ENCODE data around the gene STAT6.

STAT6 gene

DNA sequence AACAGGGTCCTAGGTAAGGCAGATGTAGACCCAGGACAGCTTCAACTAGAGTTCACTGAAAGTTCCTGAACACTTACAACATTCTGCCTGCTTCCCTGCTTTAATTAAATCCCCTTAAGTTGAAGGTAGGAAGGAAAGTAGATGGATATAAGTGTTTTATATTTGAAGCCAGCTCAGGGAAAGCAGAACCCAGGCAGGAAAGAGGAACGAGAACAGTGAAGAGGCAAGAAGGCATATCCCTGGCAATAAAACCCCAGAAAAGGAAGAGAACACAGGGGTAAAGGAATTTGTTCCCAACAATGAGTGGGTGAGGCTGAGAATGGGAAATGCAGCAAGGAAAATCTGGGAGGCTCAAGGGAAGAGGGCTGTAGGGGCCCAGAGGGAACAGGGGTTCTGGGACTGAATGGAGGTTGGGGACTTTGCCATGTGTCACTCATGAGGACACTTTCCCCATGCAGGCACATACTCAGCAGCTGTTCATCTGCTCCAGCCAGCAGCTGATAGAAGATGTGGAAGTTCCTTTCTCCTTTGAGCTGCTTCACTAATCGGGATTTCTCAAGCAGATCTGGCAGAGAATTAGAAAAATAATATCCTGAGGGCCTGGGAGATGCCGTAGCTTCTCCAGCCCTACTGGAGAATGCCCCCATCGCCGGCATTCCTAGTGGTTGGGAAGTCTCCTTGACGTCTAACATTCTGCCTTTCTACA lies 64.9 kb downstream of the STAT6 start:
- Histone ChIP-seq H3K9ac (ENCODE audit: low read depth, low read length, poor library complexity, severe bottlenecking) (no peak overlapping the region), H3K27me3 (ENCODE audit: insufficient read depth, low read length, poor library complexity, severe bottlenecking) (no peaks in the 10 kb centered on the region), H2AFZ (ENCODE audit: low read length) (no peak overlapping the region), H3K4me2 (ENCODE audit: low read depth, low read length, poor library complexity, severe bottlenecking) (no peak overlapping the region), H3K9me3 (ENCODE audit: insufficient read depth, low read depth, low read length) (no peaks in the 10 kb centered on the region), H3K36me3 (ENCODE audit: insufficient read depth, low read length) (no peaks in the 10 kb centered on the region), H4K20me1 (ENCODE audit: insufficient read depth, low read length, poor library complexity, severe bottlenecking) (no peaks in the 10 kb centered on the region), H3K4me3 (ENCODE audit: low read length, poor library complexity, severe bottlenecking) (no peak overlapping the region), H3F3A (ENCODE audit: low read depth) (no peaks in the 10 kb centered on the region), H3K4me1 (ENCODE audit: insufficient read depth, low read length, poor library complexity, severe bottlenecking) (peaks cover 25% of the 10 kb centered on the region), H3K9me2 (replicated peaks; ENCODE audit: low read depth, low read length) (no peaks in the 10 kb centered on the region), H3K79me2 (ENCODE audit: insufficient read depth, low read length) (no peaks in the 10 kb centered on the region)
- no peak for TF ChIP-seq EZH2phosphoT487 (IDR thresholded peaks at IDR 0.05; ENCODE audit: borderline replicate concordance)
- TF ChIP-seq, protein P1, sequence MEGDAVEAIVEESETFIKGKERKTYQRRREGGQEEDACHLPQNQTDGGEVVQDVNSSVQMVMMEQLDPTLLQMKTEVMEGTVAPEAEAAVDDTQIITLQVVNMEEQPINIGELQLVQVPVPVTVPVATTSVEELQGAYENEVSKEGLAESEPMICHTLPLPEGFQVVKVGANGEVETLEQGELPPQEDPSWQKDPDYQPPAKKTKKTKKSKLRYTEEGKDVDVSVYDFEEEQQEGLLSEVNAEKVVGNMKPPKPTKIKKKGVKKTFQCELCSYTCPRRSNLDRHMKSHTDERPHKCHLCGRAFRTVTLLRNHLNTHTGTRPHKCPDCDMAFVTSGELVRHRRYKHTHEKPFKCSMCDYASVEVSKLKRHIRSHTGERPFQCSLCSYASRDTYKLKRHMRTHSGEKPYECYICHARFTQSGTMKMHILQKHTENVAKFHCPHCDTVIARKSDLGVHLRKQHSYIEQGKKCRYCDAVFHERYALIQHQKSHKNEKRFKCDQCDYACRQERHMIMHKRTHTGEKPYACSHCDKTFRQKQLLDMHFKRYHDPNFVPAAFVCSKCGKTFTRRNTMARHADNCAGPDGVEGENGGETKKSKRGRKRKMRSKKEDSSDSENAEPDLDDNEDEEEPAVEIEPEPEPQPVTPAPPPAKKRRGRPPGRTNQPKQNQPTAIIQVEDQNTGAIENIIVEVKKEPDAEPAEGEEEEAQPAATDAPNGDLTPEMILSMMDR (conservative IDR thresholded peaks at IDR 0.05; ENCODE audit: low read length), result no peak
